Activated CD4-positive, alpha-beta T cell treated with anti-CD3 and anti-CD28 coated beads, Interleukin-2, amount 10 ng/mL, durations not matched to agents 24 days and 14 days (primary cell): Measurements from ENCODE around the gene COX7B2. TPM values are rescaled to one million over a fixed set of nuclear protein-coding genes. Genes with fewer than 3 reads are reported as not detected.
A peak's percentile ranks its signal among the peaks of the same experiment; 100 is the strongest.

ENCODE experiments used
- DNase-seq: peaks from one replicate; pipeline ENCODE4 v3.0.0; 2022
- H3K27ac Mint-ChIP-seq: one replicate; pipeline ENCODE4 v1.8.0; 2022; ENCODE audit warnings: mild to moderate bottlenecking, mixed read lengths
- H3K27me3 Mint-ChIP-seq: one replicate; pipeline ENCODE4 v1.8.0; 2022; ENCODE audit warnings: mixed read lengths
- H3K36me3 Mint-ChIP-seq: one replicate; pipeline ENCODE4 v1.8.0; 2022; ENCODE audit warnings: low read depth, mild to moderate bottlenecking, mixed read lengths
- H3K4me1 Mint-ChIP-seq: one replicate; pipeline ENCODE4 v1.8.0; 2021; ENCODE audit warnings: mixed read lengths
- H3K4me3 Mint-ChIP-seq: one replicate; pipeline ENCODE4 v1.8.0; 2022; ENCODE audit warnings: mild to moderate bottlenecking, moderate library complexity, mixed read lengths
- H3K9me3 Mint-ChIP-seq: one replicate; pipeline ENCODE4 v1.8.0; 2021; ENCODE audit warnings: mixed read lengths
- intact Hi-C: fragments of 100-400 bp; cut with micrococcal nuclease; formaldehyde crosslinking; loops from one replicate; pipeline ENCODE4 v1.15.1; 2023
- total RNA-seq: library from RNA; stranded (reverse); gene quantifications from 2 replicates; pipeline ENCODE4 v1.2.3, GENCODE V29; 2022

COX7B2 gene
- total RNA-seq, 1 donor from 2014 or later, result not detected

- DNase-seq, result peak; percentile 70
These were observed 22.9 kb upstream of the COX7B2 start for GRCh38 chr4:46931981-46932380.

GRCh38 chr4:46930891-46931290, 21.8 kb upstream of the COX7B2 start:
- DNase-seq, result no peak
- Mint-ChIP-seq H3K9me3 (no peaks in the 10 kb centered on the region), H3K27ac (no peak overlapping the region), H3K4me1 (no peaks in the 10 kb centered on the region), H3K36me3 (no peaks in the 10 kb centered on the region), H3K27me3 (no peaks in the 10 kb centered on the region), H3K4me3 (no peak overlapping the region)
- intact Hi-C loops, result no loop called here

More at GRCh38 chr4:46931981-46932380, 22.9 kb upstream of the COX7B2 start:
- no peaks in the 10 kb centered on the region for H3K4me1 Mint-ChIP-seq
- H3K36me3 Mint-ChIP-seq, result no peaks in the 10 kb centered on the region
- H3K27ac Mint-ChIP-seq, result no peak overlapping the region
- intact Hi-C loops, result loop anchor here (2.0 kb wide), 1 partner anchor 191 kb away; no protein-coding TSS in a partner anchor
- no peaks in the 10 kb centered on the region for H3K9me3 Mint-ChIP-seq
- no peaks in the 10 kb centered on the region for H3K27me3 Mint-ChIP-seq
- no peak overlapping the region for H3K4me3 Mint-ChIP-seq

GRCh38 chr4:46927201-46927600, 18.2 kb upstream of the COX7B2 start:
- H3K4me3 Mint-ChIP-seq, result no peak overlapping the region
- DNase-seq, result no peak
- H3K9me3 Mint-ChIP-seq, result no peaks in the 10 kb centered on the region
- intact Hi-C loops, result no loop called here
- no peaks in the 10 kb centered on the region for H3K27me3 Mint-ChIP-seq
- no peak overlapping the region for H3K27ac Mint-ChIP-seq
- H3K4me1 Mint-ChIP-seq, result no peaks in the 10 kb centered on the region
- H3K36me3 Mint-ChIP-seq, result no peaks in the 10 kb centered on the region

GRCh38 chr4:46924789-46925529, 15.9 kb upstream of the COX7B2 start:
- H3K36me3 Mint-ChIP-seq, result no peaks in the 10 kb centered on the region
- H3K9me3 Mint-ChIP-seq, result no peaks in the 10 kb centered on the region
- no peaks in the 10 kb centered on the region for H3K4me1 Mint-ChIP-seq
- intact Hi-C loops, result no loop called here
- no peaks in the 10 kb centered on the region for H3K27me3 Mint-ChIP-seq
- no peak for DNase-seq
- no peak overlapping the region for H3K27ac Mint-ChIP-seq
- H3K4me3 Mint-ChIP-seq, result no peak overlapping the region

GRCh38 chr4:46922205-46922604, 13.2 kb upstream of the COX7B2 start:
- H3K4me1 Mint-ChIP-seq, result no peaks in the 10 kb centered on the region
- no peaks in the 10 kb centered on the region for H3K27me3 Mint-ChIP-seq
- no peaks in the 10 kb centered on the region for H3K9me3 Mint-ChIP-seq
- no peak overlapping the region for H3K4me3 Mint-ChIP-seq
- H3K36me3 Mint-ChIP-seq, result no peaks in the 10 kb centered on the region
- H3K27ac Mint-ChIP-seq, result no peak overlapping the region
- intact Hi-C loops, result no loop called here
- DNase-seq, result no peak

- DNase-seq, result no peak
- H3K27ac Mint-ChIP-seq, result no peak overlapping the region
These were observed 897 bp downstream of the COX7B2 start for GRCh38 chr4:46908148-46908547.

GRCh38 chr4:46900082-46900481, 9.0 kb downstream of the COX7B2 start:
- Mint-ChIP-seq H3K36me3 (no peaks in the 10 kb centered on the region), H3K27ac (no peak overlapping the region), H3K4me3 (no peak overlapping the region), H3K4me1 (no peaks in the 10 kb centered on the region), H3K27me3 (no peaks in the 10 kb centered on the region), H3K9me3 (no peaks in the 10 kb centered on the region)
- intact Hi-C loops, result no loop called here
- no peak for DNase-seq

More at GRCh38 chr4:46908148-46908547, 897 bp downstream of the COX7B2 start:
- Mint-ChIP-seq H3K36me3 (no peaks in the 10 kb centered on the region), H3K9me3 (no peaks in the 10 kb centered on the region), H3K27me3 (no peaks in the 10 kb centered on the region), H3K4me3 (no peak overlapping the region), H3K4me1 (no peaks in the 10 kb centered on the region)
- intact Hi-C loops, result no loop called here

- no peaks in the 10 kb centered on the region for H3K9me3 Mint-ChIP-seq
- intact Hi-C loops, result no loop called here
- no peaks in the 10 kb centered on the region for H3K4me1 Mint-ChIP-seq
- no peaks in the 10 kb centered on the region for H3K36me3 Mint-ChIP-seq
- no peak overlapping the region for H3K4me3 Mint-ChIP-seq
- no peaks in the 10 kb centered on the region for H3K27me3 Mint-ChIP-seq
- DNase-seq, result no peak
- no peak overlapping the region for H3K27ac Mint-ChIP-seq
These were observed 14.2 kb downstream of the COX7B2 start for GRCh38 chr4:46894826-46895225.

GRCh38 chr4:46890056-46890455, 19.0 kb downstream of the COX7B2 start:
- no peaks in the 10 kb centered on the region for H3K36me3 Mint-ChIP-seq
- H3K27me3 Mint-ChIP-seq, result no peaks in the 10 kb centered on the region
- no peak overlapping the region for H3K4me3 Mint-ChIP-seq
- H3K4me1 Mint-ChIP-seq, result no peaks in the 10 kb centered on the region
- intact Hi-C loops, result no loop called here
- H3K9me3 Mint-ChIP-seq, result no peaks in the 10 kb centered on the region
- H3K27ac Mint-ChIP-seq, result no peak overlapping the region
- no peak for DNase-seq

GRCh38 chr4:46889410-46889809, 19.6 kb downstream of the COX7B2 start:
- no peak for DNase-seq
- no peaks in the 10 kb centered on the region for H3K9me3 Mint-ChIP-seq
- H3K36me3 Mint-ChIP-seq, result no peaks in the 10 kb centered on the region
- H3K27me3 Mint-ChIP-seq, result no peaks in the 10 kb centered on the region
- H3K27ac Mint-ChIP-seq, result no peak overlapping the region
- H3K4me1 Mint-ChIP-seq, result no peaks in the 10 kb centered on the region
- H3K4me3 Mint-ChIP-seq, result no peak overlapping the region
- intact Hi-C loops, result no loop called here

- Mint-ChIP-seq H3K4me3 (no peak overlapping the region), H3K9me3 (no peaks in the 10 kb centered on the region), H3K36me3 (no peaks in the 10 kb centered on the region), H3K4me1 (no peaks in the 10 kb centered on the region), H3K27ac (no peak overlapping the region), H3K27me3 (no peaks in the 10 kb centered on the region)
- DNase-seq, result no peak
- intact Hi-C loops, result no loop called here
These were observed 22.3 kb downstream of the COX7B2 start for GRCh38 chr4:46886711-46887110.

- no peak for DNase-seq
- Mint-ChIP-seq H3K27ac (no peak overlapping the region), H3K9me3 (no peaks in the 10 kb centered on the region), H3K36me3 (no peaks in the 10 kb centered on the region), H3K27me3 (no peaks in the 10 kb centered on the region), H3K4me1 (no peaks in the 10 kb centered on the region), H3K4me3 (no peak overlapping the region)
- intact Hi-C loops, result no loop called here
These were observed 30.4 kb downstream of the COX7B2 start for GRCh38 chr4:46878641-46879040.

GRCh38 chr4:46874811-46875210, 34.2 kb downstream of the COX7B2 start:
- intact Hi-C loops, result no loop called here
- Mint-ChIP-seq H3K36me3 (no peaks in the 10 kb centered on the region), H3K9me3 (no peaks in the 10 kb centered on the region)

GRCh38 chr4:46870411-46870810, 38.6 kb downstream of the COX7B2 start:
- Mint-ChIP-seq H3K4me1 (no peaks in the 10 kb centered on the region), H3K27ac (no peak overlapping the region)

More at GRCh38 chr4:46874811-46875210, 34.2 kb downstream of the COX7B2 start:
- Mint-ChIP-seq H3K27me3 (no peaks in the 10 kb centered on the region), H3K4me3 (no peak overlapping the region), H3K4me1 (no peaks in the 10 kb centered on the region), H3K27ac (no peak overlapping the region)
- DNase-seq, result no peak

GRCh38 chr4:46856333-46856732, 52.7 kb downstream of the COX7B2 start:
- no peak overlapping the region for H3K4me3 Mint-ChIP-seq
- no peaks in the 10 kb centered on the region for H3K4me1 Mint-ChIP-seq
- no peak overlapping the region for H3K27ac Mint-ChIP-seq
- no peaks in the 10 kb centered on the region for H3K36me3 Mint-ChIP-seq
- intact Hi-C loops, result no loop called here
- DNase-seq, result no peak
- no peaks in the 10 kb centered on the region for H3K27me3 Mint-ChIP-seq
- no peaks in the 10 kb centered on the region for H3K9me3 Mint-ChIP-seq

More at GRCh38 chr4:46870411-46870810, 38.6 kb downstream of the COX7B2 start:
- H3K9me3 Mint-ChIP-seq, result peaks cover 3% of the 10 kb centered on the region
- no peak for DNase-seq
- H3K27me3 Mint-ChIP-seq, result no peaks in the 10 kb centered on the region
- intact Hi-C loops, result no loop called here
- H3K36me3 Mint-ChIP-seq, result no peaks in the 10 kb centered on the region
- no peak overlapping the region for H3K4me3 Mint-ChIP-seq
